K562 (cell line): ENCODE measurements around the gene MIDN. TPM values are rescaled to one million over a fixed set of nuclear protein-coding genes. Genes with fewer than 3 reads are reported as not detected.
A peak's percentile ranks its signal among the peaks of the same experiment; 100 is the strongest.

ENCODE experiments used
- ATAC-seq: fragments of 200-7000 bp; cut with Tn5 transposase; 3 replicates; pipeline ENCODE4 v1.9.1; 2020; ENCODE audit warnings: moderate library complexity
- BruUV-seq: library from RNA; stranded (reverse); fragments of 400-500 nt; replicated peaks from 2 replicates; lab custom pipeline; 2021; lab: Mats Ljungman, UMichigan
- CTCF ChIA-PET: fragments of 300-600 bp; formaldehyde crosslinking; extraction: SDS; loops from one replicate; lab custom pipeline; 2021; ENCODE audit warnings: low intra/inter-chr PET ratio; lab: Yijun Ruan, JAX
- POLR2A ChIA-PET: fragments of 300-600, 350-650 bp; sonication (Branson Sonifier 250); formaldehyde crosslinking; extraction: SDS; loops from one replicate; lab custom pipeline; 2021; ENCODE audit warnings: antibody characterized with exemption, inconsistent platforms; lab: Yijun Ruan, JAX
- DNase-seq, 4 experiments: peaks; one replicate each; pipeline versions ENCODE4 v3.0.0 to v3.0.0-alpha.2; 2011 to 2018; ENCODE audit warnings: low spot score in 3 of 4, mixed read lengths in 3 of 4; ENCODE audit errors: extremely low read depth in 1 of 4
- FAIRE-seq: peaks from 2 replicates; lab custom pipeline; 2011; peaks lifted over from hg19 to GRCh38; lab: Jason Lieb, UNC
- H2AFZ ChIP-seq: 2 replicates; pipeline ENCODE4 v1.6.0; 2011; ENCODE audit warnings: low read depth, low read length, control low read depth, inconsistent platforms
- H3K27ac ChIP-seq: fragments of 200-600 bp; 3 replicates; pipeline ENCODE4 v1.8.0; 2011; ENCODE audit warnings: low read depth, mild to moderate bottlenecking, control low read depth, inconsistent platforms, low read length, moderate library complexity, mixed read lengths; ENCODE audit errors: extremely low read depth
- H3K27me3 ChIP-seq, 2 experiments: fragments of 300-600 bp in 1 of 2; 2 replicates in 1 of 2; 3 replicates in 1 of 2; pipeline versions ENCODE4 v1.6.0 to v1.8.0; 2011; ENCODE audit warnings: inconsistent platforms in 2 of 2, low read length in 2 of 2, mild to moderate bottlenecking in 1 of 2, mixed read lengths in 1 of 2, moderate library complexity in 1 of 2; ENCODE audit not compliant: control insufficient read depth in 2 of 2, insufficient read depth in 2 of 2
- H3K36me3 ChIP-seq: fragments of 300-600 bp; 3 replicates; pipeline ENCODE4 v1.8.0; 2011; ENCODE audit warnings: mild to moderate bottlenecking, low read length, inconsistent platforms; ENCODE audit not compliant: control insufficient read depth, insufficient read depth
- H3K4me1 ChIP-seq, 2 experiments: fragments of 200-600 bp in 1 of 2; replicated peaks in 1 of 2; 2 replicates in 1 of 2; 3 replicates in 1 of 2; pipeline versions ENCODE4 v1.5.1 to v1.8.0; 2011; ENCODE audit warnings: inconsistent platforms in 2 of 2, low read length in 2 of 2, mild to moderate bottlenecking in 1 of 2, mixed read lengths in 1 of 2, moderate library complexity in 1 of 2; ENCODE audit not compliant: control insufficient read depth in 2 of 2, insufficient read depth in 2 of 2
- H3K4me2 ChIP-seq: 2 replicates; pipeline ENCODE4 v1.6.1; 2011; ENCODE audit warnings: low read length, control low read depth, inconsistent platforms, mixed read lengths; ENCODE audit not compliant: insufficient read depth
- H3K4me3 ChIP-seq: fragments of 200-600 bp; sonication (generic), shearing (Covaris generic); 2 replicates; pipeline ENCODE4 v1.5.1; 2016; ENCODE audit warnings: control low read depth, inconsistent platforms
- H3K79me2 ChIP-seq: fragments of 200-600 bp; 3 replicates; pipeline ENCODE4 v1.8.0; 2011; ENCODE audit warnings: low read length, inconsistent platforms; ENCODE audit not compliant: control insufficient read depth, insufficient read depth
- H3K9ac ChIP-seq, 2 experiments: 2 replicates each; pipeline versions ENCODE4 v1.6.0 to v1.6.1; 2011; ENCODE audit warnings: low read depth in 2 of 2, low read length in 2 of 2, control low read depth in 1 of 2, inconsistent platforms in 1 of 2, mild to moderate bottlenecking in 1 of 2, mixed read lengths in 1 of 2; ENCODE audit not compliant: insufficient read depth in 1 of 2
- H3K9me1 ChIP-seq: one replicate; pipeline ENCODE4 v1.6.0; 2011; ENCODE audit warnings: inconsistent platforms, mild to moderate bottlenecking, low read length, moderate library complexity; ENCODE audit not compliant: control insufficient read depth, insufficient read depth
- H3K9me3 ChIP-seq: replicated peaks from 2 replicates; pipeline ENCODE4 v1.5.1; 2011; ENCODE audit warnings: low read depth, low read length, inconsistent platforms; ENCODE audit not compliant: control insufficient read depth, insufficient read depth
- H4K20me1 ChIP-seq: replicated peaks from 2 replicates; pipeline ENCODE4 v1.6.1; 2011; ENCODE audit warnings: low read length, inconsistent platforms, mixed read lengths; ENCODE audit not compliant: control insufficient read depth, insufficient read depth
- SETDB1 ChIP-seq: IDR thresholded peaks from one replicate; pipeline ENCODE4 v1.6.1; 2012; ENCODE audit warnings: low read length, control low read depth, inconsistent platforms
- ZBTB7A ChIP-seq: IDR thresholded peaks from 2 replicates; pipeline ENCODE4 v1.6.1; 2011; ENCODE audit warnings: low read depth, mild to moderate bottlenecking, low read length, moderate library complexity, borderline replicate concordance; ENCODE audit not compliant: control insufficient read depth
- ZNF263 ChIP-seq: sonication (generic); formaldehyde crosslinking; IDR thresholded peaks from 2 replicates; pipeline ENCODE4 v1.8.0; 2022; ENCODE audit warnings: mild to moderate bottlenecking, missing genetic modification reagents, borderline replicate concordance
- WGBS: fragments of 100-300 bp; shearing (Covaris generic); methylation state at CpG from one replicate; pipeline ENCODE4 v1.1.6; 2016; ENCODE audit warnings: low coverage, mixed read lengths; ENCODE audit not compliant: insufficient coverage; ENCODE audit errors: missing lambda C conversion rate; 5-methylcytosine and 5-hydroxymethylcytosine counted together
- in situ Hi-C: fragments of 300-500 bp; cut with MboI; formaldehyde crosslinking; loops from 4 replicates; pipeline ENCODE4 v1.15.0; 2018; ENCODE audit warnings: inconsistent platforms, mixed read lengths
- intact Hi-C: fragments of 100-400 bp; cut with micrococcal nuclease; formaldehyde crosslinking; loops from 2 replicates; pipeline ENCODE4 v1.14.2; 2022
- polyA plus RNA-seq, 8 experiments: library from polyadenylated mRNA; depleted of rRNA in 4 of 8; stranded (reverse) in 5 of 8; unstranded in 3 of 8; fragments of >200 nt; fragmentation: Nextera tagmentation in 2 of 8; fragmentation: Illumina TruSeq in 1 of 8; extraction: Ambion mirVana in 2 of 8; extraction: Trizol in 1 of 8; gene quantifications; 2 replicates each; pipeline versions ENCODE4 v1.2.1 to v1.2.3, GENCODE V29; 2011 to 2014; ENCODE audit warnings: inconsistent platforms in 1 of 8, missing spikeins in 1 of 8
- total RNA-seq, 7 experiments: library from RNA; depleted of rRNA in 6 of 7; stranded (reverse); fragments of >200 nt in 6 of 7; fragmentation: Illumina TruSeq in 2 of 7; extraction: Trizol in 2 of 7; gene quantifications; 2 replicates each; pipeline versions ENCODE4 v1.2.1 to v1.2.3, GENCODE V29; 2011 to 2021; ENCODE audit warnings: low replicate concordance in 1 of 7

Gene MIDN
- total and polyA plus RNA-seq, 9 of the 15 experiments (the other 6 are each of a cell fraction or from before 2014, with no cell fraction given), result 0.17 to 120 (median 10.1) TPM

DNA sequence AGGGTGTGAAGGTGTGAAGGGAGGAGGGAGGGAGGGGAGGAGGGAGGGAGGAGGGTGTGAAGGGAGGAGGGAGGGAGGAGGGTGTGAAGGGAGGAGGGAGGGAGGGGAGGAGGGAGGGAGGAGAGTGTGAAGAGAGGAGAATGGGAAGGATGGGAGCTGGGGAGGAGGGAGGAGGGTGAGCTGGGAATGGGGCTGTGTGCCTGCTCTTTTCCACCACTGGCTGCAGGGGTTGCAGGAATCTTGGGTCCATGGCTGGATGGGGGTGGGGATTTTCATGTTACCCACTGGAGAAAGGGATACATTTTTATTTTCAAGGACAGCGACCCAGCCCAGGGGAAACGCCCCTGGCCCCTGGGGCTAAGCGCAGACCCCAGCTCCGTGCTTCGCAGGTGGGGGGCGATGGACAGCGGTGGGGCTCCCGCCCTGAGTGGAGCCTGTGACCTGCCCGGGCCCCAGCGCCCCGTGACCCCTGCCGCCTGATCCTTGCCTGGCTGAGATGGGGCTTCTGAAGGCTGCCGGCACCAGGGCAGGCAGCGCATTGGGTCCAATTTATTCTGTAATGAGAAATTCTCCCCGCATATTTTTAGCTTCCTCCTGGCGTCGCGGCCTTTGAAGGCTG is 34.3 kb downstream of the MIDN start:
- Histone ChIP-seq H2AFZ (no peak overlapping the region), H3K4me1 (peaks cover 0 to 82% of the 10 kb centered on the region in 2 experiments; a peak in 2 of 5 replicates), H4K20me1 (peaks cover 20% of the 10 kb centered on the region), H3K4me2 (no peak overlapping the region), H3K36me3 (peaks cover 29% of the 10 kb centered on the region; the same call in 2 of the 3 replicates), H3K9ac (peak overlapping the region in 1 of 2 experiments; percentile 45; a peak in 2 of 4 replicates), H3K9me3 (no peaks in the 10 kb centered on the region), H3K4me3 (no peak overlapping the region), H3K27me3 (peaks cover 9 to 26% of the 10 kb centered on the region in 2 experiments; a peak in 3 of 5 replicates), H3K27ac (no peak overlapping the region), H3K9me1 (no peaks in the 10 kb centered on the region), H3K79me2 (no peaks in the 10 kb centered on the region; the same call in 2 of the 3 replicates)
- in situ Hi-C loops (no loop called here), intact Hi-C loops (no loop called here)
- ChIA-PET POLR2A (interaction anchor here (0.6 to 2.0 kb wide), 3 partner anchors 8 to 162 kb away, joined by 3 to 9 read pairs (median 4); partner anchors contain the start of genes CIRBP and FAM174C), CTCF (no interaction called here)
- 40% methylated on average over 18 of the region's 18 CpGs for WGBS
- no TSS peak for BruUV-seq
- TF ChIP-seq SETDB1, result no peak
- TF ChIP-seq ZBTB7A, result peak; percentile 29; the same call in 1 of the 2 replicates
- TF ChIP-seq ZNF263 (CRISPR knock-in tag), result peak; percentile 99
- DNase-seq (no peak), ATAC-seq (no peak), FAIRE-seq (no peak)
